PC-3 (cell line): ENCODE measurements around the gene SCARB2. TPM values are rescaled to one million over a fixed set of nuclear protein-coding genes. Genes with fewer than 3 reads are reported as not detected.
A peak's percentile ranks its signal among the peaks of the same experiment; 100 is the strongest.
"Not testable (repeated sequence)": the region's sequence is repeated elsewhere in the genome, so short reads cannot be mapped to it uniquely, and the experiment has no call there.

Experiments
- ATAC-seq: fragments of 200-7000 bp; cut with Tn5 transposase; 2 replicates; pipeline ENCODE4 v1.9.1; 2020; ENCODE audit warnings: mild to moderate bottlenecking, moderate library complexity
- BruUV-seq: library from RNA; stranded (reverse); fragments of 400-500 nt; replicated peaks from 2 replicates; lab custom pipeline; 2021; lab: Mats Ljungman, UMichigan
- CTCF ChIA-PET: fragments of 300-600 bp; sonication (Branson Sonifier 250); formaldehyde crosslinking; loops from one replicate; lab custom pipeline; 2022; ENCODE audit warnings: antibody characterized with exemption; lab: Charles Lee
- POLR2A ChIA-PET: fragments of 300-600 bp; sonication (Branson Sonifier 250); formaldehyde crosslinking; loops from one replicate; lab custom pipeline; 2022; ENCODE audit warnings: antibody characterized with exemption; ENCODE audit not compliant: unreplicated experiment; lab: Charles Lee
- DNase-seq: peaks from one replicate; pipeline ENCODE4 v3.0.0-alpha.2; 2015
- H2AFZ ChIP-seq: fragments of 300-600 bp; sonication (generic); 2 replicates; pipeline ENCODE4 v1.6.0; 2016; ENCODE audit warnings: antibody characterized with exemption, low read length
- H3F3A ChIP-seq: fragments of 300-600 bp; sonication (generic); one replicate; pipeline ENCODE4 v1.6.0; 2017; ENCODE audit warnings: antibody characterized with exemption, low read length, control low read depth, mild to moderate bottlenecking; ENCODE audit not compliant: unreplicated experiment
- H3K27ac ChIP-seq: fragments of 300-600 bp; sonication (generic); 2 replicates; pipeline ENCODE4 v1.5.1; 2016; ENCODE audit warnings: mild to moderate bottlenecking, low read length
- H3K27me3 ChIP-seq: fragments of 300-600 bp; sonication (generic); 2 replicates; pipeline ENCODE4 v1.6.1; 2016; ENCODE audit warnings: low read length, mixed read lengths
- H3K36me3 ChIP-seq: fragments of 300-600 bp; sonication (generic); 2 replicates; pipeline ENCODE4 v1.6.1; 2016; ENCODE audit warnings: low read depth, mixed run types, low read length, mixed read lengths
- H3K4me1 ChIP-seq: fragments of 300-600 bp; sonication (generic); 2 replicates; pipeline ENCODE4 v1.5.1; 2016; ENCODE audit warnings: low read length; ENCODE audit not compliant: insufficient read depth
- H3K4me2 ChIP-seq: fragments of 300-600 bp; sonication (generic); 2 replicates; pipeline ENCODE4 v1.6.0; 2016; ENCODE audit warnings: low read length
- H3K4me3 ChIP-seq: fragments of 300-600 bp; sonication (generic); 2 replicates; pipeline ENCODE4 v1.5.1; 2016; ENCODE audit warnings: mild to moderate bottlenecking, low read length, mixed read lengths
- H3K79me2 ChIP-seq: fragments of 300-600 bp; sonication (generic); 2 replicates; pipeline ENCODE4 v1.6.1; 2017; ENCODE audit warnings: low read length, mixed read lengths
- H3K9ac ChIP-seq: fragments of 300-600 bp; sonication (generic); 2 replicates; pipeline ENCODE4 v1.6.0; 2016; ENCODE audit warnings: mild to moderate bottlenecking, low read length
- H3K9me2 ChIP-seq: fragments of 300-600 bp; sonication (generic); replicated peaks from 2 replicates; pipeline ENCODE4 v1.6.1; 2016; ENCODE audit warnings: mixed run types, low read length, mixed read lengths
- H3K9me3 ChIP-seq: fragments of 300-600 bp; sonication (generic); 2 replicates; pipeline ENCODE4 v1.6.1; 2016; ENCODE audit warnings: low read length, mixed read lengths
- H4K20me1 ChIP-seq: fragments of 300-600 bp; sonication (generic); 2 replicates; pipeline ENCODE4 v1.6.1; 2016; ENCODE audit warnings: low read length, mixed read lengths
- EZH2 ChIP-seq: fragments of 300-600 bp; sonication (generic); IDR thresholded peaks from one replicate; pipeline ENCODE4 v1.6.1; 2017; ENCODE audit warnings: antibody characterized with exemption, mild to moderate bottlenecking, low read length; ENCODE audit not compliant: unreplicated experiment
- EZH2phosphoT487 ChIP-seq: fragments of 300-600 bp; sonication (generic); IDR thresholded peaks from 2 replicates; pipeline ENCODE4 v1.6.1; 2018; ENCODE audit warnings: mild to moderate bottlenecking, antibody characterized with exemption, low read length, borderline replicate concordance
- intact Hi-C: fragments of 100-400 bp; cut with micrococcal nuclease; formaldehyde crosslinking; loops from 2 replicates; pipeline ENCODE4 v1.9.0; 2023
- total RNA-seq: library from RNA; depleted of rRNA; stranded (reverse); fragments of >200 nt; gene quantifications from 2 replicates; pipeline ENCODE4 v1.2.3, GENCODE V29; 2014
- TF ChIP-seq, protein P1 (sequence below): fragments of 300-600 bp; sonication (generic); conservative IDR thresholded peaks from 2 replicates; pipeline ENCODE4 v1.5.1; 2017; ENCODE audit warnings: antibody characterized with exemption, low read depth, mild to moderate bottlenecking, low read length

The SCARB2 gene
- total RNA-seq, 1 experiment from 2014 or later, result 56.3 TPM

DNA sequence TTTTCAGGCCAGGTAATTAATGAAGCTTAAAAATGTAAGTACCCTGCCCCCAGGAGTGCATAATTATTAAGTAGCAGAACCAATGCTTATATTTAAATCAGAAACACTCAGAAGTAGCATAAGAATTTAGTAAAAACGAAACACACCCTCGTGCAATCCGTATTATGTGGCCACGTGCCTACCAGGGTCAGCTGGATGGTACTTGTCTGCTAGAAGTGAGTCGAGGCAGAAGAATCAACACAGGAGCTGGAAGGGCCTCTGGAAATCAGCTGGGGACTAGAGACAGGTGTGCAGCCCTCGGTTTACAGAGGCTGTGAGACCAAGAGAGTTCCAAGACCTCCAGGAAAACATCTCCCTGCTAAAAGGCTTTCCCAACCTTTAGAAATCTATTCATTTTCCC is 37.3 kb upstream of the SCARB2 start:
- H3K9ac ChIP-seq, result peak overlapping the region; percentile 32; the same call in 1 of the 2 replicates
- H3K4me2 ChIP-seq, result peak overlapping the region; percentile 96
- peak overlapping the region; percentile 93 for H2AFZ ChIP-seq
- no peaks in the 10 kb centered on the region for H3F3A ChIP-seq
- H3K4me1 ChIP-seq, result peaks cover 8% of the 10 kb centered on the region; the same call in 1 of the 2 replicates
- BruUV-seq, result TSS peak; percentile 84
- ChIA-PET CTCF (interaction anchor here (0.5 kb wide), 1 partner anchor 175 kb away, joined by 3 read pairs; no protein-coding TSS in a partner anchor), POLR2A (no interaction called here)
- no peaks in the 10 kb centered on the region for H3K79me2 ChIP-seq
- H3K27me3 ChIP-seq, result no peaks in the 10 kb centered on the region
- H3K4me3 ChIP-seq, result peak overlapping the region; percentile 79
- TF ChIP-seq, protein P1, sequence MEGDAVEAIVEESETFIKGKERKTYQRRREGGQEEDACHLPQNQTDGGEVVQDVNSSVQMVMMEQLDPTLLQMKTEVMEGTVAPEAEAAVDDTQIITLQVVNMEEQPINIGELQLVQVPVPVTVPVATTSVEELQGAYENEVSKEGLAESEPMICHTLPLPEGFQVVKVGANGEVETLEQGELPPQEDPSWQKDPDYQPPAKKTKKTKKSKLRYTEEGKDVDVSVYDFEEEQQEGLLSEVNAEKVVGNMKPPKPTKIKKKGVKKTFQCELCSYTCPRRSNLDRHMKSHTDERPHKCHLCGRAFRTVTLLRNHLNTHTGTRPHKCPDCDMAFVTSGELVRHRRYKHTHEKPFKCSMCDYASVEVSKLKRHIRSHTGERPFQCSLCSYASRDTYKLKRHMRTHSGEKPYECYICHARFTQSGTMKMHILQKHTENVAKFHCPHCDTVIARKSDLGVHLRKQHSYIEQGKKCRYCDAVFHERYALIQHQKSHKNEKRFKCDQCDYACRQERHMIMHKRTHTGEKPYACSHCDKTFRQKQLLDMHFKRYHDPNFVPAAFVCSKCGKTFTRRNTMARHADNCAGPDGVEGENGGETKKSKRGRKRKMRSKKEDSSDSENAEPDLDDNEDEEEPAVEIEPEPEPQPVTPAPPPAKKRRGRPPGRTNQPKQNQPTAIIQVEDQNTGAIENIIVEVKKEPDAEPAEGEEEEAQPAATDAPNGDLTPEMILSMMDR, result no peak
- TF ChIP-seq EZH2 (no peak), EZH2phosphoT487 (no peak)
- no peak overlapping the region for H3K27ac ChIP-seq
- H3K36me3 ChIP-seq, result no peaks in the 10 kb centered on the region
- no peaks in the 10 kb centered on the region for H4K20me1 ChIP-seq
- H3K9me3 ChIP-seq, result no peaks in the 10 kb centered on the region
- no peaks in the 10 kb centered on the region for H3K9me2 ChIP-seq
- DNase-seq, result no peak
- ATAC-seq, result peak; percentile 39
- intact Hi-C loops, result loop anchor here (2.0 kb wide), 1 partner anchor 56 kb away; the partner anchor contains the start of gene STBD1

DNA sequence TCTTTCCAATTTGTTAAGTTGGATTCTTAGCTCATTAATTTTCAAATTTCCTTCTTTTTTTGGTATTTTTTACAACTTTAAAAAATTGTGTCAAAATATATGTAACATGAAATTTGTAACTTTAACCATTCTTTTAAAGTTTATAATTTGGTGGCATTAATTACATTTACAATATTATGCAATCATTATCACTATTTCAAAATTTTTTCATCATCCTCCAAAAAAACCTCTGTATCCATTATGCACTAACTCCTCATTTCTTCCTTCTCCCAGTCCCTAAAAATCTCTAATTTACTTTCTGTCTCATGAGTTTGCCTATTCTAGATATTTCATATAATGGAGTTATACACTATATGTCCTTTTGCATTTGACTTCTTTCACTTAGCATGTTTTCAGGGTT is 33.2 kb upstream of the SCARB2 start:
- TF ChIP-seq EZH2, result no peak
- no peak for TF ChIP-seq EZH2phosphoT487
- TF ChIP-seq, protein P1, result no peak
- no peak for DNase-seq

DNA sequence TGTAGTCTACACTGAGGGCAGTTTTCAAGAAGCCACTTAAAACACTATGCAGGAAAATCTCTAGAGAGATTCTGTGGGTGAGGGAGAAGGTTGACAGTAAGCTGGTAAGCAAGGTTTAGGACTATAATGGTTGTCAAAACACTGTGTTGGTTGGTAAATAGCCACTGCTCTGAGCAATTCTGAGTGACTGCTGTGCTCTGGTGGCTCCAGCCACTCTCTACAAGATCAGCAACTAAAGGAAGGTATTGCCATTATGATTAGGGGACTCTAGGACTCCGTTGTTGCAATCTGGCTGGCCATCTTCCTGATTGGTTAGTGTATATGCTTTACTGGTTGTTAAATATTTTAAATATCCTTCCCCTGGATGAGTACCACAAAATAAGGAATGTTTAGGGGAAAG is 32.4 kb upstream of the SCARB2 start:
- no peak overlapping the region for H3K4me2 ChIP-seq
- no peak overlapping the region for H3K9ac ChIP-seq
- H4K20me1 ChIP-seq, result no peaks in the 10 kb centered on the region
- H3K4me1 ChIP-seq, result peaks cover 5% of the 10 kb centered on the region; the same call in 1 of the 2 replicates
- H3K9me3 ChIP-seq, result no peaks in the 10 kb centered on the region
- no TSS peak for BruUV-seq
- H3K4me3 ChIP-seq, result no peak overlapping the region
- ATAC-seq (peak; percentile 37; the same call in 1 of the 2 replicates), DNase-seq (no peak)
- H3K27ac ChIP-seq, result no peak overlapping the region
- intact Hi-C loops, result loop anchor here (1.0 kb wide), 1 partner anchor 66 kb away; no protein-coding TSS in a partner anchor
- TF ChIP-seq, protein P1, result no peak
- TF ChIP-seq EZH2phosphoT487, result no peak
- no peaks in the 10 kb centered on the region for H3K27me3 ChIP-seq
- CTCF ChIA-PET, result interaction anchor here (0.6 kb wide), 1 partner anchor 62 kb away, joined by 4 read pairs; no protein-coding TSS in a partner anchor
- no peaks in the 10 kb centered on the region for H3K36me3 ChIP-seq
- H3K79me2 ChIP-seq, result no peaks in the 10 kb centered on the region
- no peak overlapping the region for H2AFZ ChIP-seq
- H3K9me2 ChIP-seq, result no peaks in the 10 kb centered on the region
- POLR2A ChIA-PET, result no interaction called here
- no peaks in the 10 kb centered on the region for H3F3A ChIP-seq

More for the DNA sequence above, 33.2 kb upstream of the SCARB2 start:
- Histone ChIP-seq H3F3A (no peaks in the 10 kb centered on the region), H3K36me3 (no peaks in the 10 kb centered on the region), H3K4me1 (peaks cover 8% of the 10 kb centered on the region; the same call in 1 of the 2 replicates), H3K27me3 (no peaks in the 10 kb centered on the region), H4K20me1 (no peaks in the 10 kb centered on the region), H3K79me2 (no peaks in the 10 kb centered on the region), H2AFZ (no peak overlapping the region), H3K4me2 (no peak overlapping the region), H3K9me3 (no peaks in the 10 kb centered on the region), H3K9me2 (no peaks in the 10 kb centered on the region), H3K27ac (no peak overlapping the region), H3K4me3 (no peak overlapping the region), H3K9ac (no peak overlapping the region)
- POLR2A ChIA-PET, result no interaction called here
- no peak for ATAC-seq
- BruUV-seq, result no TSS peak
- CTCF ChIA-PET, result no interaction called here
- intact Hi-C loops, result loop anchor here (1.0 kb wide), 1 partner anchor 67 kb away; no protein-coding TSS in a partner anchor

GRCh38 chr4:76243877-76244276 is 30.3 kb upstream of the SCARB2 start:
- H3K27me3 ChIP-seq, H2AFZ ChIP-seq, H3K4me1 ChIP-seq, H4K20me1 ChIP-seq, H3K4me3 ChIP-seq, H3F3A ChIP-seq, DNase-seq, BruUV-seq, POLR2A ChIA-PET, H3K4me2 ChIP-seq, CTCF ChIA-PET, H3K79me2 ChIP-seq, intact Hi-C loops, H3K27ac ChIP-seq, H3K36me3 ChIP-seq, ATAC-seq, H3K9me2 ChIP-seq, H3K9ac ChIP-seq: not testable (repeated sequence)
- H3K9me3 ChIP-seq, result peaks cover 13% of the 10 kb centered on the region; the same call in 1 of the 2 replicates
